GM12875 (cell line): ENCODE data around the gene CYB5D1.
A peak's percentile ranks its signal among the peaks of the same experiment; 100 is the strongest.

Experiments
- H3K4me3 ChIP-seq: one replicate; pipeline ENCODE4 v1.5.1; 2011; ENCODE audit warnings: low read depth, low read length, control low read depth
- CTCF ChIP-seq: IDR thresholded peaks from 2 replicates; pipeline ENCODE4 v1.5.1; 2011; ENCODE audit warnings: low read depth, mild to moderate bottlenecking, control low read depth, inconsistent platforms, low read length, moderate library complexity, borderline replicate concordance; ENCODE audit not compliant: insufficient read depth

CYB5D1 gene

GRCh38 chr17:7842380-7843256 lies 15.2 kb upstream of the CYB5D1 start:
- TF ChIP-seq CTCF, result no peak
- peak overlapping the region; percentile 91 for H3K4me3 ChIP-seq

GRCh38 chr17:7843257-7843535 lies 14.6 kb upstream of the CYB5D1 start:
- no peak for TF ChIP-seq CTCF
- H3K4me3 ChIP-seq, result peak overlapping the region; percentile 91

GRCh38 chr17:7843536-7844291 lies 14.1 kb upstream of the CYB5D1 start:
- TF ChIP-seq CTCF, result 0 out of 2 replicates have a peak, but pooled peaks have one; percentile 1
- H3K4me3 ChIP-seq, result peak overlapping the region; percentile 91

- peak overlapping the region; percentile 91 for H3K4me3 ChIP-seq
- TF ChIP-seq CTCF, result no peak
These were observed 13.3 kb upstream of the CYB5D1 start for GRCh38 chr17:7844292-7845154.

- TF ChIP-seq CTCF, result no peak
- H3K4me3 ChIP-seq, result peak overlapping the region; percentile 91
These were observed 12.3 kb upstream of the CYB5D1 start for GRCh38 chr17:7845359-7846062.

- no peak overlapping the region for H3K4me3 ChIP-seq
- TF ChIP-seq CTCF, result no peak
These were observed 11.6 kb upstream of the CYB5D1 start for GRCh38 chr17:7846063-7846735.
